GM18868 (cell line): ENCODE data around the gene COL27A1.

ENCODE experiments used
- ATAC-seq: cut with Tn5 transposase; IDR thresholded peaks from one replicate; pipeline ENCODE4 v1.9.1; 2021; ENCODE audit warnings: mild to moderate bottlenecking, moderate library complexity; ENCODE audit not compliant: unreplicated experiment

Gene COL27A1

DNA sequence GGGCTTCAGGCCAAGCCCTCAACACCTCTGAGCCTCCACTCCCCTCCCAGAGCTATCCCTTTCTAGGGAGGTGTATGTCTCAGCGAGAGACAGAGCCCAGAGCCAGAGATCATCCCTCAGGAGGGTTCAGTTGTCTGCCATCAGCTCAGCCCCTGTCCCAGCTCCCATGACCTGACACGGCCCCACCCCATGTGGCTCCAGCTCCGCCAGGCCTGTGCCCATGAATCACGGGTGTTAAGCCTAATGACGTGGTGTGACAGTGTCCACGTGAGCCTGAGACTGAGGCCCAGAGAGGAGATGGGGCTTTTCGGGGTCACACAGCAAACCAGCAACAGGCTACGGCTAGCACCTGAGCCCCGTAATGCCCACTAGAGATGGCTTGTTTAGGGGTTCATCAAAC is 106.7 kb downstream of the COL27A1 start:
- ATAC-seq = no peak

GRCh38 chr9:114263853-114264510 is 108.6 kb downstream of the COL27A1 start:
- ATAC-seq = no peak

- no peak for ATAC-seq
Measured at GRCh38 chr9:114264806-114265550, 109.6 kb downstream of the COL27A1 start.

- ATAC-seq = no peak
Measured at GRCh38 chr9:114266969-114267368, 111.6 kb downstream of the COL27A1 start.

GRCh38 chr9:114269023-114269422 is 113.7 kb downstream of the COL27A1 start:
- ATAC-seq = no peak

DNA sequence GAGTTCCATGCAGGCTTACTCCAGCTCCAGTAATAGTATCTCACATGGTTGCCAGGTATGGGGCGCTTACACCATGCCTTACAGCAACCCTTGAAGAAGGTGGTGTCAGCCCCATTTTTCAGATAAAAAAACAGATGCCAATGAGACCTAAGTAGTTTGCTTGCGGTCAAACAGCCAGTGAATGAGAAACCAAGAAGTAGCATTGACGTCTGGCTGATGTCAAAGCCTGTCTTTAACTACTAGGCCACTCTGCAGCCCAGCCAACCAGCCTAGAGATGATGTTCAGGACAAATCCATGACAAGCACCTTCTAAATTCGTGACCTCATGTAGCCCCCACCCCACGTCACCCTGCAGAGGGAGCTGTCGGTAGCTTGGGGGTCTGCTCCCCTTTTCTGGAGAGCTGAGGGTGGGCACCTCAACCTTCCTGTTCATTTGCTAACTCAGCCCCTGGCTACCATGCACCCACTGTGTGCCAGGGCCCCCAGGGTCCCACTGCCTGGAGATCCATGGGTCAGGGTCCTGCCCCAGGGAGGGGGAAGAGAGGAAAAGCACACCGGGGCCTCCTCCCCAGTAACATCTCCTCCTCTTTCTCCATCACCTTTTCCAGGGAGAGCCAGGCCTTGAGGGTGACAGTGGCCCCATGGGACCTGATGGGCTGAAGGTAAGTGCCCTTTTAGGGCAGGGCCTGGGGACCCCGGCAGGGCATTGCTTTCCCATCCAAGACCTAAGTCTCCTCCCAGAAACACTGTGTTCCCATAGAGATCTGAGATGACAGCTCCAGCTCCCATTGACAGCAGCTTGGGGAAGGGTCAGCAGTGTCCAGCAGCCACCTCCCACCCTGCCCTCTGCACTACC is 115.0 kb downstream of the COL27A1 start:
- no peak for ATAC-seq

DNA sequence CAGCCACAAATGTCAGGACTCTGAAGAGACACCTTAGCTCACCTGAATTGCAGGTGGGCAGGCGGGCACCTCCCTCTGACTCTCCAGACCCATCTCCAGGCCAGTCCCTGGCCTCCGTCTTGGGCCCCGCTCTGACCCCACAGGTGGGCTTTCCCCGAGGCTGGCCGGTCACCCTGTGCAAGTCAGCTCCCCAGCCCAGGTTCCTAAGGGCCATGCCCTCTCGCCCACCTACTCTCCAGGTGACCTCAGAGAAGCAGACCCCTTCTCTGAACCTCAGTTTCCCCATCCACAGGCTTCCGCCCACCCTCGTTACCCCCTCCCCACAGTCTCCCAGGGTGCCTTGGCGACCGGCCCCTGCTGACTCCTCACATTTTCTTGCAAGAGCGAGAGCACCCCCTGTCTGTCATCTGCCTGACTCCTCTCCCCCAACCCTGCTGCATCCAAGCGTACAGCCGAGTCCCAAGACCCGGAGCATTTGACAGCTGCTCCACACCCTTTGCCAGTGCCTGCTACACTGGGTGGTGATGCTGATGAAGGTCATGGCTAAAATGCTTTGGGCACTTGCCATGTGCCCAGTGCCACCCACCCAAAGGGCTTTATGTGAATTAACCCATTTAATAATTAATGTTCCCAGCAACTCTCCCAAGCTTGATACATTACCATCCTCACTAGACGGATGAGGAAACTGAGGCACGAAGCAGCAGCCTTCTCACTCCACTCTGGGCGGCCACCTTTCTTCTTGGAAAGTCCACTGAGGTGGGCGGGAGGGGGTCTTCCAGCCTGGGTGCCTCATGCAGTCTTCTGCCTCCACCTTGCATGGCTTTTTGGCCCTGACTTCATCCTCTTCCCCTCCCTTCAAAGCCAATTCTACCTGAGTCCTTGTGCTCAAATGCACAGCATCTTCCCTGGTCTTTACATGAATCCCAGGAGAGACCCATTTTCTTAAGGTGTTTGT is 116.5 kb downstream of the COL27A1 start:
- ATAC-seq = no peak

- no peak for ATAC-seq
Measured at GRCh38 chr9:114272739-114273431, 117.5 kb downstream of the COL27A1 start.

GRCh38 chr9:114273461-114273881 is 118.1 kb downstream of the COL27A1 start:
- no peak for ATAC-seq

- no peak for ATAC-seq
Measured at GRCh38 chr9:114274217-114274616, 118.9 kb downstream of the COL27A1 start.

GRCh38 chr9:114275246-114276004 is 120.1 kb downstream of the COL27A1 start:
- no peak for ATAC-seq

DNA sequence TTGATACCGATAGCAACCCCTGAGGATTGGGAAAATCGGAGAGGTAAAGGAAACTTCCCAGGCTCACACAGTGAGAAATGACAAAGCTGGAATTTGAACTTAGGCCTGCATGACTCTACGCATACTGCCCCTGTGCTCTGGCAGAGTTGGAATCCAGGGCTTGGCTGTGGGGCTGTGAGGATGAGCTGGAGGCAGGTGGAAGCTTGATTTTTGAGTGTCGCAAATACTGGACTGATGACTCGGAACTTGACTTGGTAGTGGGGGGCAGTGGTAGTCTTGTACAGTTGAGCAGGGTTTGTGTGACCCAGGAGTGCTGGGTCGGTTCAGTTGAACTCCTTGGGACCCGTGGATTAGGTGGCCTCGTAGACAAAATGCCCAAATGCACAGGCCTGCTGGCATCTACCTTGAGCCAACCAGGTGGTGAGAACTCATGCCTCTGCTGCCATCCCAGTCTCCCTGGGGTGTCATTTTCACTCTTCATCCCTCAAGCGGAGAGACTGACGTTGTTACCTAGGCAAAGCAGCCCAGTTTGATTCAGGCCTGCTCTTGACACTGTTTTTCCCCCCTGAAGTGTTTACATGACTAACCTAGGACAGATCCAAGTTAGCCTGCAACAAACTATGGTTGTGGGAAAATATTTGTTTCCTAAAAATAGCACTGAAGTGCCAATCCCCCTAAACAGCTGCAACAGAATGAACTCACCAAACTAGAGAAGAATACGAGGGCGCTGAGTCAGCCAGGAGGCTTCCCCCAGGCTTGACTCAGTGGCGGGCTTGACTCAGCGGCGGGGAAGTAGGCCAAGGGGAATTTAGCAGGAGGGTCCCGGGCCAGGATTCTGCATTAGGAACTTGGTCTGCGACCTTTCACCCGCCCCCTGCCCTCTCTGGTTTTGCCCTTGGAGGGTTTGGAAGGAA is 121.8 kb downstream of the COL27A1 start:
- ATAC-seq = no peak

GRCh38 chr9:114278356-114278755 is 123.0 kb downstream of the COL27A1 start:
- no peak for ATAC-seq

DNA sequence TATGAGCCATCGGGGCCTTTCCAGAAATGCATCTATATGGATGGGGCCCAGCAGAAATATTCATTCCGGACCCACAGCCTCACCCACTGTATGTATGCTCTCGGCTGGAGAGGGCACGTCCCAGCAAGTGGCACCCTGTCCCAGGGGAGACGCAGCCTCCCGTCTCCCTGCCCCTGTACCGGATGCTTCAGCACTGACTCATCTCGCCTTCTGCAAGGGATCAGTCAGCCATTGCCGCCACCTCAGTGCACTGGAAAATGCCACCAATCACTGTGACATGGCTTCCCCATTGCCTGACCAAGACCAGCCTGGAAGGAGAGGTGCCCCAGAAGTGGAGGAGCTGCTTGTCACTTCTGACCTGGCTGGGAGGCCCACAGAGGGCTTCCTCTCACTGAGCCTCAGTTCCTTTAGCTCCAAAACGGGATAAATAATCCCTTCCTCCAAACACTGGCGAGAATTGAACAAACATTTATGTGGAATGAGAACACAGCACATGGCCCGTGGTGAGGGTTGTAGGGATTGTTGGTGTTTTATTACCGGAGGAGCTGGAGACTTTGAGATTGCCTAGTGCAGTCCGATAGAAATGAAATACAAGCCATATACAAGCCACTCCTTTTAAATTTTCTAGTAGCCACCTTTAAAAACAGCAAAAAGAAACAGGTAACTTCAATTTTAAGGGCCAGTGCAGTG is 123.7 kb downstream of the COL27A1 start:
- ATAC-seq = no peak

DNA sequence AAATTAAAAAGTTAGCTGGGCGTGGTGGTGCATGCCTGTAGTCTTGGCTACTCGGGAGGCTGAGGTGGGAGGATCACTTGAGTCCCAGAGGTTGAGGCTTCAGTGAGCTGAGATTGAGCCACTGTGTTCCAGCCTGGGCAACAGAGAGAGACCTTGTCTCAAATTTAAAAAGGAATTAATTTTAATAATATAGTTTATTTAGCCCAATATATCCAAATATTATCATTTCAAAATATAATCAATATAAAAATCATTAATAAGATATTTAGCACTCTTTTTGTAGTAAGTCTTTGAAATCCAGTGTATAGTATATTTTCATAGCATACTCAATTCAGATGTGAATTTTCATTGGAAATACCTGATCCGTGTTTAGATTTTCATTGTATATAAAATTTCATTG is 124.4 kb downstream of the COL27A1 start:
- no peak for ATAC-seq

- no peak for ATAC-seq
Measured at GRCh38 chr9:114280636-114281472, 125.5 kb downstream of the COL27A1 start.
